Heart right ventricle (tissue), 16 donors: ENCODE data around the gene DUOXA1. TPM values are rescaled to one million over a fixed set of nuclear protein-coding genes. Genes with fewer than 3 reads are reported as not detected.

Experiments used
- ATAC-seq, 8 donors: fragments of 200-7000 bp; cut with Tn5 transposase; one replicate each; pipeline ENCODE4 v1.9.1; 2020; ENCODE audit warnings: mild to moderate bottlenecking in 8 of 8, moderate library complexity in 8 of 8, moderate number of reproducible peaks in 1 of 8
- DNase-seq, 2 donors: peaks; one replicate each; pipeline ENCODE4 v3.0.0-alpha.2; 2020
- H3K27ac ChIP-seq, 10 donors: fragments of 200-600 bp; sonication (generic) in 2 of 10; one replicate each; pipeline versions ENCODE4 v1.5.0 to v1.8.0; 2020 to 2022; ENCODE audit warnings: mild to moderate bottlenecking in 3 of 10
- H3K27me3 ChIP-seq, 7 donors: fragments of 200-600 bp; one replicate each; pipeline ENCODE4 v1.8.0; 2021 to 2022; ENCODE audit warnings: mild to moderate bottlenecking in 2 of 7
- H3K36me3 ChIP-seq, 9 donors: fragments of 200-600 bp; sonication (generic) in 1 of 9; one replicate each; pipeline versions ENCODE4 v1.5.0 to v1.8.0; 2020 to 2022; ENCODE audit warnings: mild to moderate bottlenecking in 2 of 9
- H3K4me1 ChIP-seq, 9 donors: fragments of 200-600 bp; sonication (generic) in 1 of 9; one replicate each; pipeline versions ENCODE4 v1.5.0 to v1.8.0; 2020 to 2022; ENCODE audit warnings: mild to moderate bottlenecking in 4 of 9
- H3K4me3 ChIP-seq, 10 donors: fragments of 200-600 bp; sonication (generic) in 2 of 10; one replicate each; pipeline versions ENCODE4 v1.5.0 to v1.8.0; 2020 to 2022; ENCODE audit warnings: mild to moderate bottlenecking in 7 of 10, moderate library complexity in 2 of 10
- H3K9me3 ChIP-seq, 11 donors: fragments of 200-600 bp in 10 of 11; sonication (generic) in 2 of 11; one replicate each; pipeline versions ENCODE4 v1.5.0 to v1.8.0; 2013 to 2022; ENCODE audit warnings: mild to moderate bottlenecking in 2 of 11, control low read depth in 1 of 11, moderate library complexity in 1 of 11
- WGBS, 2 donors: extraction: QIAGEN DNeasy Blood & Tissue Kit; methylation state at CpG; one replicate each; pipeline ENCODE4 v1.1.7; 2013; ENCODE audit warnings: inconsistent platforms in 1 of 2; 5-methylcytosine and 5-hydroxymethylcytosine counted together
- intact Hi-C, 10 donors: fragments of 100-400 bp; cut with DNase I; formaldehyde crosslinking; loops; one replicate each; pipeline versions ENCODE4 v1.11.1 to v1.14.2; 2022
- polyA plus RNA-seq, 2 donors: library from polyadenylated mRNA; stranded (reverse); fragments of 200-250 nt; gene quantifications; one replicate each; pipeline ENCODE4 v1.2.3, GENCODE V29; 2013
- total RNA-seq, 10 donors: library from RNA; stranded (reverse); fragmentation: NEBNext Ultra II Directional in 3 of 10; extraction: Animal tissue kit (Norgen Biotek cat#: 25700) in 3 of 10; gene quantifications; one replicate each; pipeline versions ENCODE4 v1.2.1 to v1.2.4, GENCODE V29; 2021 to 2023
- TF ChIP-seq, protein P1 (sequence below), 9 donors: fragments of 200-600 bp; sonication (generic) in 2 of 9; IDR thresholded peaks; one replicate each; pipeline versions ENCODE4 v1.5.0 to v1.8.0; 2021 to 2022; ENCODE audit warnings: antibody characterized with exemption in 9 of 9, mild to moderate bottlenecking in 5 of 9, moderate library complexity in 1 of 9
- donor health status: Arrhythmogenic right ventricular cardiomyopathy.
- donor health status: ischemic (EF 13 %, LVEDD 7.1; RV severe dilation, severe dysfunction).
- donor health status: healthy with polysubstance abuse.
- donor health status: DM: no; HTN: yes; CAD: no.
- donor health status: DM: no; HTN: no; CAD: no.
- donor health status: ischemic (EF 25% LVEDD 6.9; RV normal size, moderate dysfunction).
- donor health status: ischemic (EF 25% LVEDD 5.7; RV mildly dilated, moderate dysfunction).
- donor health status: healthy.
- donor health status: DM: yes; HTN: yes; CAD: no.
- donor health status: Ischemic cardiomyopathy.
- donor health status: ischemic (EF 35%, LVEDD 5.7; RV mildly dilated, moderate dysfunction).
- donor health status: nonischemic (EF 11% LVEDD 7.7; RV severe dilation, severe dysfunction).
- donor health status: DM: yes; HTN: yes; CAD: no.
- donor health status: PGD.
- donor health status: ischemic (EF 29% LVEDD 5.4; RV normal size, mild dysfunction).
- donor health status: nonischemic (EF 23%, LVEDD 6.1; RV moderate dilation, normal function).

The DUOXA1 gene
- total and polyA plus RNA-seq, 12 donors = 0.11 to 1.3 (median 0.47) TPM; not detected in 1

DNA sequence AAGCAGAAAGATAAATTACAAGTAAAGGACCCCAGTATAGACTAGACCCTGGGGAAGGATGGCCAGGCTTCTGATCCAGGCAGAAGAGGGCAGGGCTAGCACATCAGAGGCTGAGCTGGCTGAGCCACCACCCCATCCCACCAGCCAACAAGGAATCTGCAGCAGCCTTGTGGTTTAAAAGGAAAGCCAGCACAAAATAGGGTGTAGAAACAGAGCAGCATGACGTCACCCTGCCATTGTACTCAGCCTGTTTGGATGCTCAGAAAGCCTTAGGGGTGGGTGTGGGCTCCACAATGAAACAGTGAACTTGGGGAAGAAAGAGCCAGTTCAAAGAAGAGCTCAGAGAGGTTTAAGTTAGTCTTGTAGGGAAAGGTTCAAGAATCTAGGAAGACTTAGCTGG lies 28.3 kb upstream of the DUOXA1 start:
- 68 to 84% methylated on average over 1 of the region's 1 CpG for WGBS, 2 donors

DNA sequence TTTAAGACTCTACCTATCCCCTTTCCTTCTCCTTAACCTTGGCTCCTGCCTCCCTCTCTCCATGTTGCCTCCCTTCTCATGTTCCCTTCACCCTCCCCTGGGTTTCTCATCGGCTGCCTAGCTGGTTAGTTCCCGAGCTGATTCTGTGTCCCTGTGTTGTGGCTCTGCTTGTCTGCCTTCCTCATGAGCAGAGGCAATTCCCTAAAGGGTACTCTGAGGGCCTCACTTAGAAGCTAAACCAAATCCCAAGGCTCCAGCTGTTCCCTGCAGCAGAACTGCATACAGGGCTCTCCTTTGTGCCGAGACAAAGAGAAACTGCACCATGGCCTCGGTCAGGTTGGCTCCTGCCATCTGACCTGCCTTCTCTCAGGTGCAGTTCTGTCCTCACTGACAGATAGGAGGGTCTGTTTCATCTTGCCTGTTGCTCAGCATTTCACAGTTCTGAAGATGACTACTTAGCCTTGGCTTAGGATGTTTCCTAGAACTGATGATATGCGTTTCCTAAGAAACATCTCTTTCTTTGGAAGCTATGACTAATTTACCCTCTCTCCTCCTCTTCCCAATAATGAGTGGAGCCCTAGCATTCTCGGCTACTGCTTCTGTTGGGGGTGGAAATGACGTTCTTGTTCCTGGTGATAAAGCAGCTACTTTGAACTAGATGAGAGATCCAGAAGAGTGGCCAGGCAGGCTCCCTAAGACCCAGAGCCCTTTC lies 27.2 kb upstream of the DUOXA1 start:
- no peak for DNase-seq
- intact Hi-C loops = loop anchor here in 1 of 10 donors (5.0 kb wide), 1 partner anchor 115 kb away; no protein-coding TSS in a partner anchor
- H3K27me3 ChIP-seq = no peaks in the 10 kb centered on the region
- H3K9me3 ChIP-seq = no peaks in the 10 kb centered on the region
- 73 to 75% methylated on average over 7 of the region's 7 CpGs for WGBS, 2 donors
- H3K36me3 ChIP-seq = peaks cover 0 to 8% (median 0%) of the 10 kb centered on the region in 9 donors
- H3K4me3 ChIP-seq = no peak overlapping the region
- no peaks in the 10 kb centered on the region for H3K4me1 ChIP-seq
- ATAC-seq = no peak
- TF ChIP-seq, protein P1, sequence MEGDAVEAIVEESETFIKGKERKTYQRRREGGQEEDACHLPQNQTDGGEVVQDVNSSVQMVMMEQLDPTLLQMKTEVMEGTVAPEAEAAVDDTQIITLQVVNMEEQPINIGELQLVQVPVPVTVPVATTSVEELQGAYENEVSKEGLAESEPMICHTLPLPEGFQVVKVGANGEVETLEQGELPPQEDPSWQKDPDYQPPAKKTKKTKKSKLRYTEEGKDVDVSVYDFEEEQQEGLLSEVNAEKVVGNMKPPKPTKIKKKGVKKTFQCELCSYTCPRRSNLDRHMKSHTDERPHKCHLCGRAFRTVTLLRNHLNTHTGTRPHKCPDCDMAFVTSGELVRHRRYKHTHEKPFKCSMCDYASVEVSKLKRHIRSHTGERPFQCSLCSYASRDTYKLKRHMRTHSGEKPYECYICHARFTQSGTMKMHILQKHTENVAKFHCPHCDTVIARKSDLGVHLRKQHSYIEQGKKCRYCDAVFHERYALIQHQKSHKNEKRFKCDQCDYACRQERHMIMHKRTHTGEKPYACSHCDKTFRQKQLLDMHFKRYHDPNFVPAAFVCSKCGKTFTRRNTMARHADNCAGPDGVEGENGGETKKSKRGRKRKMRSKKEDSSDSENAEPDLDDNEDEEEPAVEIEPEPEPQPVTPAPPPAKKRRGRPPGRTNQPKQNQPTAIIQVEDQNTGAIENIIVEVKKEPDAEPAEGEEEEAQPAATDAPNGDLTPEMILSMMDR (IDR thresholded peaks at IDR 0.05) = no peak
- peak overlapping the region in 1 of 10 donors; percentile 41 for H3K27ac ChIP-seq

More for the DNA sequence above, 28.3 kb upstream of the DUOXA1 start:
- Histone ChIP-seq H3K4me1 (peaks cover 0 to 7% (median 5%) of the 10 kb centered on the region in 9 donors), H3K27me3 (no peaks in the 10 kb centered on the region), H3K9me3 (no peaks in the 10 kb centered on the region), H3K4me3 (no peak overlapping the region), H3K27ac (peak overlapping the region in 1 of 10 donors; percentile 41), H3K36me3 (no peaks in the 10 kb centered on the region)
- intact Hi-C loops = loop anchor here in 1 of 10 donors (5.0 kb wide), 1 partner anchor 114 kb away; no protein-coding TSS in a partner anchor
- ATAC-seq = peak in 2 of 8 donors; percentile 21 to 24
- TF ChIP-seq, protein P1 (IDR thresholded peaks at IDR 0.05) = no peak
- DNase-seq = no peak

DNA sequence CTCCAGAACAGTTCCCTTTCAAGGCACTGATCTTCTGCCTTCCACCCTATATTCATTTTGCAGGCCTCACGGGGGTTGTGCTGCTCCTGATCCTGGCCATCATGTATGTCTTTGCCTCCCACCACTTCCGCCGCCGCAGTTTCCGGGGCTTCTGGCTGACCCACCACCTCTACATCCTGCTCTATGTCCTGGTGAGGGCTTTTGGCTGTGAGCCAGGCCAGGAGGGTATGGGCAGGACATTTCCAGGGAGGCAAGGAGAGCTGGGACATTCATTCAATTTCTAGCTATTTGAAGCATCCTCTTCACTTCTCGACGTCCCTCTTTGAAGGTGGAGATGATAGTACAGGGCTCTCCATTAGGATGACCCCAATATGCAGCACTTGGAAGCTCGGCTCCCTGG lies 26.1 kb upstream of the DUOXA1 start:
- no peak for ATAC-seq
- Histone ChIP-seq H3K36me3 (peaks cover 0 to 9% (median 0%) of the 10 kb centered on the region in 9 donors), H3K9me3 (no peaks in the 10 kb centered on the region), H3K4me3 (no peak overlapping the region), H3K27ac (no peak overlapping the region), H3K4me1 (no peaks in the 10 kb centered on the region), H3K27me3 (no peaks in the 10 kb centered on the region)
- DNase-seq = no peak
- TF ChIP-seq, protein P1 (IDR thresholded peaks at IDR 0.05) = no peak
- intact Hi-C loops = loop anchor here in 1 of 10 donors (5.0 kb wide), 1 partner anchor 117 kb away; no protein-coding TSS in a partner anchor
- WGBS, 2 donors = 55 to 71% methylated on average over 8 of the region's 8 CpGs

DNA sequence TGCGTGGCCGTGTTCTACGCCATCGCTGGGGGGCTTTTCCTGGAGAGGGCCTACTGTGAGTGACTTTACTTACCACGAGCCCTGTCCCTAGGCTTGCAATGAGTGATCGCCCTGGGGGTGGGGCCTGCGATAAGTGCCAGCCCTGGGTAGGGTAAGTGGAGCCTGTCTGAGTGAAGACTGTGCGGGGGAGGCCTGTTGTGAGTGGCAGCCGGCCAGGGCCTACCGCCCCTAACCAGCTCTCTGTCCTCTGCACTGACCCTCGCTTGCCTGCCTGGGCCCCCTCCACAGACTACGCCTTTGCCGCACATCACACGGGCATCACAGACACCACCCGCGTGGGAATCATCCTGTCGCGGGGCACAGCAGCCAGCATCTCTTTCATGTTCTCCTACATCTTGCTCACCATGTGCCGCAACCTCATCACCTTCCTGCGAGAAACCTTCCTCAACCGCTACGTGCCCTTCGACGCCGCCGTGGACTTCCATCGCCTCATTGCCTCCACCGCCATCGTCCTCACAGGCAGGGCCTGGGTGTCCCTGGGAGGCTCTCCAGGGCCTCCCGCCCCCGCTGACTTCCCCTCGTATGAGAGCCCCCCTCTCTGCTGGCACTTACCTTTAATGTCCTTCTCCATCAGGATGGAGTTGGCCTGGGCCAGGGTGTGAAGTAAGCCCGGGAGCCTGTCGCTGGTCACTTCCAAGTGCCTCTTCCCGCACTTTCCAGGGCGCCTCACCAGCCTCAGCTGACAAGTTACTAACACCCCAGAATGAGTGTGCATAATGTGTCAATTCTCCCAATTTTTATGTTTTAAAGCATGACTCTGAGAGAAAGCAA lies 22.5 kb upstream of the DUOXA1 start:
- TF ChIP-seq, protein P1 (IDR thresholded peaks at IDR 0.05) = no peak
- Histone ChIP-seq H3K36me3 (peaks cover 0 to 9% (median 0%) of the 10 kb centered on the region in 9 donors), H3K9me3 (no peaks in the 10 kb centered on the region), H3K27me3 (no peaks in the 10 kb centered on the region), H3K27ac (no peak overlapping the region), H3K4me1 (no peaks in the 10 kb centered on the region), H3K4me3 (no peak overlapping the region)
- DNase-seq = no peak
- intact Hi-C loops = no loop called here
- WGBS, 2 donors = 95% methylated on average over 36 of the region's 36 CpGs
- no peak for ATAC-seq
